DND-41 (cell line): ENCODE results near the gene TECPR1.
A peak's percentile ranks its signal among the peaks of the same experiment; 100 is the strongest.

Source experiments
- ATAC-seq: fragments of 200-7000 bp; cut with Tn5 transposase; 3 replicates; pipeline ENCODE4 v1.9.1; 2021; ENCODE audit warnings: low read depth; ENCODE audit not compliant: insufficient read depth
- DNase-seq: peaks from one replicate; pipeline ENCODE4 v3.0.0-alpha.2; 2020
- H2AFZ ChIP-seq: 2 replicates; pipeline ENCODE4 v1.6.0; 2012; ENCODE audit warnings: low read depth, low read length
- H3K27ac ChIP-seq: 2 replicates; pipeline ENCODE4 v1.5.1; 2012; ENCODE audit warnings: low read length, inconsistent platforms
- H3K27me3 ChIP-seq: fragments of 200-600 bp; sonication (generic); 2 replicates; pipeline ENCODE4 v1.6.0; 2012; ENCODE audit warnings: low read length, mild to moderate bottlenecking, inconsistent platforms; ENCODE audit not compliant: insufficient read depth, poor library complexity
- H3K36me3 ChIP-seq: 2 replicates; pipeline ENCODE4 v1.5.1; 2012; ENCODE audit warnings: low read length, inconsistent platforms; ENCODE audit not compliant: insufficient read depth
- H3K4me1 ChIP-seq: 2 replicates; pipeline ENCODE4 v1.5.1; 2012; ENCODE audit warnings: mild to moderate bottlenecking, low read length; ENCODE audit not compliant: insufficient read depth
- H3K4me2 ChIP-seq: 2 replicates; pipeline ENCODE4 v1.6.0; 2012; ENCODE audit warnings: mild to moderate bottlenecking, moderate library complexity, low read length, inconsistent platforms; ENCODE audit not compliant: insufficient read depth
- H3K4me3 ChIP-seq, 2 experiments: fragments of 200-600 bp in 1 of 2; shearing (Covaris generic) in 1 of 2; 2 replicates each; pipeline ENCODE4 v1.5.1; 2012 to 2016; ENCODE audit warnings: inconsistent platforms in 2 of 2, low read length in 2 of 2, mild to moderate bottlenecking in 2 of 2, low read depth in 1 of 2, moderate library complexity in 1 of 2
- H3K79me2 ChIP-seq: 2 replicates; pipeline ENCODE4 v1.6.0; 2012; ENCODE audit warnings: low read length, inconsistent platforms; ENCODE audit not compliant: insufficient read depth
- H3K9ac ChIP-seq: 2 replicates; pipeline ENCODE4 v1.6.0; 2012; ENCODE audit warnings: low read depth, mild to moderate bottlenecking, inconsistent platforms, low read length, moderate library complexity
- H3K9me3 ChIP-seq: 2 replicates; pipeline ENCODE4 v1.5.1; 2012; ENCODE audit warnings: low read length, moderate library complexity, mild to moderate bottlenecking, inconsistent platforms; ENCODE audit not compliant: insufficient read depth, severe bottlenecking
- H4K20me1 ChIP-seq: 2 replicates; pipeline ENCODE4 v1.6.0; 2012; ENCODE audit warnings: low read length; ENCODE audit not compliant: insufficient read depth
- EZH2 ChIP-seq: IDR thresholded peaks from 3 replicates; pipeline ENCODE4 v1.6.1; 2012; ENCODE audit warnings: borderline replicate concordance, low read depth, mild to moderate bottlenecking, moderate library complexity, low read length, inconsistent platforms; ENCODE audit not compliant: severe bottlenecking
- TF ChIP-seq, protein P1 (sequence below): IDR thresholded peaks from 2 replicates; pipeline ENCODE4 v1.5.1; 2012; ENCODE audit warnings: borderline replicate concordance, low read length, moderate library complexity, mild to moderate bottlenecking; ENCODE audit not compliant: poor library complexity, severe bottlenecking; ENCODE audit errors: extremely low read depth

Gene TECPR1

DNA sequence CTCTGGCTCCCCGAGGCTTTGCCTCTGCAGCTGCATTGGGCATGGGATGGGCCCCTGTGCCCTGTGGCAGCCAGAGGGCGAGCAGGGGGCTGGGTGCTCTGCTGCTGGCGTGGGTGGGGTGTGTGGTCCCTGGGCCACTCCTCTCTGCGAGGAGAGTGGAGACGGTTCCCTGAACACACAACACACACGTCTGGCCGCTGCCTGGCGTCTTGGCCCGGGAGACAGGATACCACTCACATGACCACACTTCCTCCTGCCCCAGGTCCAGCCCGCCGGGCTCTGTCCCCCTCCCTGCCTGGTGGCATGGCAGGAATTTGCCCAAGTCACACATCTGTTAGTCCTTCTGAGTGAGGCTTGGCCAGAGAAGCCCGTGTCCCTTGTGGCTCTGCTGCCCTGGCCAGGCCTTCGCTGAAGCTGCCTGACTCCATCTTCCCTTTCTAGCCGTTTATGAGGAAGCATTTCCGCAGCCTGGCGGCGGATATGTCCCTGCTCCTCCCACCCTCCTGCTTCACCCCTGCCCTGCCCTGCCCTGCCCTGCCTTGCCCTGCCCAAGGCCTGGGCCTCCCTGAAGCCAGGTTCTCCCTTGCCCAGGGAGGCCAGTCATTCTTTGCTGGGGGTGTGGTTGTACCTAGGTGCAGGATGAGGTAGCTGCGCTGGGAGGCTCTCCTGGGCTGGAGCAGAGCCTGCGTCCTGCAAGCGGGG lies 32.5 kb upstream of the TECPR1 start:
- Histone ChIP-seq H3K79me2 (peaks cover 75% of the 10 kb centered on the region), H3K4me1 (peaks cover 41% of the 10 kb centered on the region), H3K9me3 (no peaks in the 10 kb centered on the region), H3K9ac (peak overlapping the region; percentile 83), H3K27me3 (no peaks in the 10 kb centered on the region), H4K20me1 (peaks cover 71% of the 10 kb centered on the region), H3K27ac (no peak overlapping the region), H3K4me2 (peak overlapping the region; percentile 100), H3K36me3 (peaks cover 57% of the 10 kb centered on the region), H2AFZ (no peak overlapping the region), H3K4me3 (peak overlapping the region in 1 of 2 experiments; percentile 96; a peak in 1 of 4 replicates)
- TF ChIP-seq, protein P1, sequence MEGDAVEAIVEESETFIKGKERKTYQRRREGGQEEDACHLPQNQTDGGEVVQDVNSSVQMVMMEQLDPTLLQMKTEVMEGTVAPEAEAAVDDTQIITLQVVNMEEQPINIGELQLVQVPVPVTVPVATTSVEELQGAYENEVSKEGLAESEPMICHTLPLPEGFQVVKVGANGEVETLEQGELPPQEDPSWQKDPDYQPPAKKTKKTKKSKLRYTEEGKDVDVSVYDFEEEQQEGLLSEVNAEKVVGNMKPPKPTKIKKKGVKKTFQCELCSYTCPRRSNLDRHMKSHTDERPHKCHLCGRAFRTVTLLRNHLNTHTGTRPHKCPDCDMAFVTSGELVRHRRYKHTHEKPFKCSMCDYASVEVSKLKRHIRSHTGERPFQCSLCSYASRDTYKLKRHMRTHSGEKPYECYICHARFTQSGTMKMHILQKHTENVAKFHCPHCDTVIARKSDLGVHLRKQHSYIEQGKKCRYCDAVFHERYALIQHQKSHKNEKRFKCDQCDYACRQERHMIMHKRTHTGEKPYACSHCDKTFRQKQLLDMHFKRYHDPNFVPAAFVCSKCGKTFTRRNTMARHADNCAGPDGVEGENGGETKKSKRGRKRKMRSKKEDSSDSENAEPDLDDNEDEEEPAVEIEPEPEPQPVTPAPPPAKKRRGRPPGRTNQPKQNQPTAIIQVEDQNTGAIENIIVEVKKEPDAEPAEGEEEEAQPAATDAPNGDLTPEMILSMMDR, result no peak
- TF ChIP-seq EZH2, result no peak
- ATAC-seq (no peak), DNase-seq (no peak)

DNA sequence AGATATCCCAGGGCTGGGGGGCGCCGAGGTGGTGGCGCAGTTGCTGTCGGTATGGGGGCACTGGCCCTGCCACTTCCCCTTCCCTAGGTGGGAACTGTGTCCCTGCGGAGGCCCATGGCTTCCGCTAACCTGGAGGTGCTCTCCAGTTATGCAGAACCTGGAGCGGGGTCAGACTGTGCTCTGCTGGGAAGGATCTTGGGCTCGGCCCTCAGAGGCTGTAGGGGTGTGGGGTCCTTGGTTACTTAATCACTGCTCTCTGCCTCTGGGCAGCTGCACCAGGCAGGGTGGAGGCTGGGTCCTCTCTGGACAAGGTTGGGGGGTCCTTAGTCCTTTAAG lies 31.8 kb upstream of the TECPR1 start:
- no peaks in the 10 kb centered on the region for H3K27me3 ChIP-seq
- ATAC-seq (no peak), DNase-seq (no peak)
- no peak overlapping the region for H3K27ac ChIP-seq
- peak overlapping the region; percentile 100 for H3K4me2 ChIP-seq
- peak overlapping the region; percentile 83 for H3K9ac ChIP-seq
- no peaks in the 10 kb centered on the region for H3K9me3 ChIP-seq
- H3K4me1 ChIP-seq, result peaks cover 41% of the 10 kb centered on the region
- H3K4me3 ChIP-seq, result peak overlapping the region in 1 of 2 experiments; percentile 96; a peak in 2 of 4 replicates
- H3K79me2 ChIP-seq, result peaks cover 71% of the 10 kb centered on the region
- TF ChIP-seq EZH2, result no peak
- TF ChIP-seq, protein P1, result no peak
- H2AFZ ChIP-seq, result no peak overlapping the region
- H4K20me1 ChIP-seq, result peaks cover 65% of the 10 kb centered on the region
- H3K36me3 ChIP-seq, result peaks cover 57% of the 10 kb centered on the region

DNA sequence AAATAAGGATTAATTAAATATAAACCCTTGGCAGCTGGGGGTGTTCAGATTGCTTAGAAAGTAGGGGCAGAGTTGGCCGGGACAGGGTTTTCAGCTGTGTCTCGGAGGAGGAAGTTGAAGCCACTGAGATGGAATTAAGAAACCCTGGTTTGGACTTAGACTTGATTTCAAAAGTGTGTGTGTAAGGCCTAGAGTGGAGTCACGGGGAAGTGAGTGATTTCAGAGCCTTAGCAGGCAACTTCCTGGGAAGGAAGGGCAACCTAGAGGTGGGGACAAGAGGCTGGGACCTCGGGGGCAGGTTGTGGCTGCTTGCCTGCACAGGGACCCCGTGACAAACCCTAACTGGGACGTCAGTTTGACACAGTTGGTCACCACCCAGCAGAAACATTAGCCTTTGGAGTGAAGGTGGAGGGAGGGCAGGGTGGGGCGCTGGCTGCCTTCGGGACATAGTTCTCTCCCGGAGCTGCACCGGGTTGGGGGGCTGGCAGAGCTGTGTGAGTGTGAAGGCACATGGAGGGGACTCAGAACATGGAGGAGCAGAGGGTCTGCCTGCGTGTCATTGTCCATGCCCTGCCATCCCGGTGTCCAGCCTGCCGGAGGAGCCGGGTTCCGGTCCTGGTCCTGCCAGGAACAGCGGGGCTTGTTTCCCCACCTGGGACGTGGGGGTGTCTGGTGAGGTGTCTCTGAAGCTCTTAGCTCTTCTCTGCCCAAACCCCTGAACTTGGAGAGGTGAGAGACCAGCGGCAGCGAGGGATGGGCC lies 31.3 kb upstream of the TECPR1 start:
- Histone ChIP-seq H3K9me3 (no peaks in the 10 kb centered on the region), H3K4me3 (peak overlapping the region; percentile 46 to 96; a peak in 3 of 4 replicates), H3K36me3 (peaks cover 54% of the 10 kb centered on the region), H3K79me2 (peaks cover 66% of the 10 kb centered on the region), H2AFZ (no peak overlapping the region), H3K4me1 (peaks cover 41% of the 10 kb centered on the region), H4K20me1 (peaks cover 60% of the 10 kb centered on the region), H3K27me3 (no peaks in the 10 kb centered on the region), H3K27ac (peak overlapping the region; percentile 79), H3K4me2 (peak overlapping the region; percentile 100), H3K9ac (peak overlapping the region; percentile 83)
- DNase-seq, result no peak
- no peak for ATAC-seq
- TF ChIP-seq, protein P1, result no peak
- no peak for TF ChIP-seq EZH2
